Calu3 (cell line): ENCODE results near the gene KCMF1. TPM values are rescaled to one million over a fixed set of nuclear protein-coding genes. Genes with fewer than 3 reads are reported as not detected.

Source experiments
- Bru-seq: library from RNA; stranded (reverse); fragments of 400-500 nt; gene quantifications from one replicate; lab custom pipeline; 2021; lab: Mats Ljungman, UMichigan
- BruChase-seq, 2 experiments: library from RNA; stranded (reverse); fragments of 400-500 nt; gene quantifications; one replicate each; lab custom pipeline; 2021; lab: Mats Ljungman, UMichigan
- BruUV-seq: library from RNA; stranded (reverse); fragments of 400-500 nt; replicated peaks from 2 replicates; lab custom pipeline; 2021; lab: Mats Ljungman, UMichigan
- CTCF ChIA-PET: fragments of 300-600 bp; sonication (Branson Sonifier 250); formaldehyde crosslinking; loops from one replicate; lab custom pipeline; 2022; ENCODE audit warnings: antibody characterized with exemption; lab: Charles Lee
- DNase-seq: peaks from one replicate; pipeline ENCODE4 v3.0.0; 2022
- H3K27ac Mint-ChIP-seq: one replicate; pipeline ENCODE4 v1.8.0; 2022; ENCODE audit warnings: mixed read lengths; ENCODE audit not compliant: unreplicated experiment
- H3K27me3 Mint-ChIP-seq: one replicate; pipeline ENCODE4 v1.8.0; 2022; ENCODE audit warnings: mixed read lengths; ENCODE audit not compliant: unreplicated experiment
- H3K36me3 Mint-ChIP-seq: one replicate; pipeline ENCODE4 v1.8.0; 2022; ENCODE audit warnings: mild to moderate bottlenecking, moderate library complexity, mixed read lengths; ENCODE audit not compliant: insufficient read depth, unreplicated experiment
- H3K4me1 Mint-ChIP-seq: one replicate; pipeline ENCODE4 v1.8.0; 2022; ENCODE audit warnings: mild to moderate bottlenecking, low read depth, mixed read lengths; ENCODE audit not compliant: unreplicated experiment
- H3K4me3 Mint-ChIP-seq: one replicate; pipeline ENCODE4 v1.8.0; 2022; ENCODE audit warnings: mild to moderate bottlenecking, low read depth, moderate library complexity, mixed read lengths; ENCODE audit not compliant: unreplicated experiment
- H3K9me3 Mint-ChIP-seq: one replicate; pipeline ENCODE4 v1.8.0; 2022; ENCODE audit warnings: low read depth, mixed read lengths; ENCODE audit not compliant: unreplicated experiment
- intact Hi-C: fragments of 100-400 bp; cut with micrococcal nuclease; formaldehyde crosslinking; loops from one replicate; pipeline ENCODE4 v1.10.0; 2022; ENCODE audit not compliant: unreplicated experiment
- long read RNA-seq: library from polyadenylated mRNA; stranded (forward); transcript quantifications from one replicate; pipeline ENCODE4 v2.0.0, GENCODE V29; 2022
- total RNA-seq: library from RNA; stranded (reverse); gene quantifications from 2 replicates; pipeline ENCODE4 v1.2.3, GENCODE V29; 2022
- TF ChIP-seq, protein P1 (sequence below): fragments of 200-600 bp; IDR thresholded peaks from one replicate; pipeline ENCODE4 v1.8.0; 2022; ENCODE audit warnings: antibody characterized with exemption; ENCODE audit not compliant: unreplicated experiment

KCMF1 gene
- 68.0 and 69.8 TPM in 2 replicates for total RNA-seq
- Bru-seq, nascent RNA, result percentile 93 among the genes with signal in this experiment
- percentile 91 among the genes with signal in this experiment for BruChase-seq, experiment 1, labeled RNA remaining after a 6-hour chase
- percentile 88 among the genes with signal in this experiment for BruChase-seq, experiment 2, labeled RNA remaining after a 2-hour chase
- long read RNA-seq, full-length matches to known transcripts, result 40 of 54 reads
- long read RNA-seq, partial matches to known transcripts, result 9 of 54 reads
- long read RNA-seq, other reads (novel, unspliced or antisense), result 5 of 54 reads

DNA sequence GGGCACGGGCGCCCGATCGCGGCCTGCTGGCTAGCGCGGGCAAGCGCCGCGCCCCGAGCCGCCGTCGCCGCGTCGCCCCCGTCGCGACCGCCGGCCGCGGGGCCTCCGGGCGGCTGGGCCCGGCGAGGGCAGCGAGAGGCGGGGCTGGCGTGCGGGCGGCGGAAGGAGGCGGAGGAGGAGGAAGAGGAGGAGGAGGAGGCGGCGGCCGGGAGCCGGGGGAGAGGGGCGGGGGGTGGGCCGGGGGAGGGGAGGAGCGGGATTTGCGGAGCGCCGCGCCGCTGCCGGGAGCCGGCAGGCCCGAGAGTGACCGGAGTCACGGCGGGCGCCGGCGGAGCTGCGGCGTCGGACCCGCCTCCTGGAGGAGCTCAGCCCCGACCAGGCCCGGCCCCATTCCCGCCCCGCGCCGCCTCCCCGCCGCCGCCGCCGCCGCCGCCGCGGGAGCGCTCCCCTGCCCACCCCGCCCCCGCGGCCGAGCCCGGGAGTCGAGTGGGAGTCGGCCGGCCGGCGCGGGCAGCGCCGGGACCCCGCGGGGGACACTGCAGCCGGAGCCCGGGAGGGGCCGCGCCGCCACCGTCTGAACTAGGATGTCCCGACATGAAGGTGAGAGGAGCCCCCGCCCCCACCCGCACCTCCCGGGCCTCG is at the start of gene KCMF1:
Gene KCMF1 (plus strand): TSS at position 294 of the 642 bp plus-strand sequence. CDS start 291 bp downstream, at position 585.
- H3K9me3 Mint-ChIP-seq, result no peaks in the 10 kb centered on the region
- intact Hi-C loops, result no loop called here
- CTCF ChIA-PET, result interaction anchor here (1.0 to 3.2 kb wide), 2 partner anchors 12 to 31 kb away, joined by 6 to 25 read pairs; no protein-coding TSS in a partner anchor
- H3K27me3 Mint-ChIP-seq, result no peaks in the 10 kb centered on the region
- peaks cover 19% of the 10 kb centered on the region for H3K4me1 Mint-ChIP-seq
- BruUV-seq, result no TSS peak
- TF ChIP-seq, protein P1, sequence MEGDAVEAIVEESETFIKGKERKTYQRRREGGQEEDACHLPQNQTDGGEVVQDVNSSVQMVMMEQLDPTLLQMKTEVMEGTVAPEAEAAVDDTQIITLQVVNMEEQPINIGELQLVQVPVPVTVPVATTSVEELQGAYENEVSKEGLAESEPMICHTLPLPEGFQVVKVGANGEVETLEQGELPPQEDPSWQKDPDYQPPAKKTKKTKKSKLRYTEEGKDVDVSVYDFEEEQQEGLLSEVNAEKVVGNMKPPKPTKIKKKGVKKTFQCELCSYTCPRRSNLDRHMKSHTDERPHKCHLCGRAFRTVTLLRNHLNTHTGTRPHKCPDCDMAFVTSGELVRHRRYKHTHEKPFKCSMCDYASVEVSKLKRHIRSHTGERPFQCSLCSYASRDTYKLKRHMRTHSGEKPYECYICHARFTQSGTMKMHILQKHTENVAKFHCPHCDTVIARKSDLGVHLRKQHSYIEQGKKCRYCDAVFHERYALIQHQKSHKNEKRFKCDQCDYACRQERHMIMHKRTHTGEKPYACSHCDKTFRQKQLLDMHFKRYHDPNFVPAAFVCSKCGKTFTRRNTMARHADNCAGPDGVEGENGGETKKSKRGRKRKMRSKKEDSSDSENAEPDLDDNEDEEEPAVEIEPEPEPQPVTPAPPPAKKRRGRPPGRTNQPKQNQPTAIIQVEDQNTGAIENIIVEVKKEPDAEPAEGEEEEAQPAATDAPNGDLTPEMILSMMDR, result no peak
- H3K4me3 Mint-ChIP-seq, result peak within 1 kb of the TSS; percentile 71
- H3K36me3 Mint-ChIP-seq, result peaks cover 59% of the 10 kb centered on the region
- peak within 1 kb of the TSS; percentile 99 for H3K27ac Mint-ChIP-seq
- peak; percentile 84 for DNase-seq

DNA sequence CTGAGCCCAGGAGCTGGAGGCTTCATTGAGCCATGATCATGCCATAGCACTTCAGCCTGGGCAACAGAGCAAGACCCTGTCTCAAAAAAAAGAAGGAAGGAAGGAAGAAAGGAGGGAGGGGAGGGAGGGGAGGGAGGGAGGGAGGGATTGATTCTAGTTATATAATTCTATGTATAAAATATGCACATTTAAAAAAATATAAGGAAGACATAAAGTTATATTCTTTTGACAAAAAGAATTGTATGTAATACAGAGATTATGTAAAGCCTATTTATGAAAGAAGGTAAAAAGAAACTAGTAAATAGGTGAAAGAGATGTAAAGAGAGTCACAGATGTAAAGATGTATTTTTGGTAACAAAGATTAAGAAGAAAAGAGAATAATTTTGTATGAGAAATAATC is 48.0 kb upstream of the KCMF1 start:
- Mint-ChIP-seq H3K9me3 (no peaks in the 10 kb centered on the region), H3K36me3 (peaks cover 25% of the 10 kb centered on the region), H3K27me3 (no peaks in the 10 kb centered on the region), H3K27ac (no peak overlapping the region), H3K4me3 (no peak overlapping the region), H3K4me1 (peaks cover 53% of the 10 kb centered on the region)
- no peak for DNase-seq
- intact Hi-C loops, result no loop called here
- BruUV-seq, result no TSS peak
- TF ChIP-seq, protein P1, result no peak
- CTCF ChIA-PET, result no interaction called here

DNA sequence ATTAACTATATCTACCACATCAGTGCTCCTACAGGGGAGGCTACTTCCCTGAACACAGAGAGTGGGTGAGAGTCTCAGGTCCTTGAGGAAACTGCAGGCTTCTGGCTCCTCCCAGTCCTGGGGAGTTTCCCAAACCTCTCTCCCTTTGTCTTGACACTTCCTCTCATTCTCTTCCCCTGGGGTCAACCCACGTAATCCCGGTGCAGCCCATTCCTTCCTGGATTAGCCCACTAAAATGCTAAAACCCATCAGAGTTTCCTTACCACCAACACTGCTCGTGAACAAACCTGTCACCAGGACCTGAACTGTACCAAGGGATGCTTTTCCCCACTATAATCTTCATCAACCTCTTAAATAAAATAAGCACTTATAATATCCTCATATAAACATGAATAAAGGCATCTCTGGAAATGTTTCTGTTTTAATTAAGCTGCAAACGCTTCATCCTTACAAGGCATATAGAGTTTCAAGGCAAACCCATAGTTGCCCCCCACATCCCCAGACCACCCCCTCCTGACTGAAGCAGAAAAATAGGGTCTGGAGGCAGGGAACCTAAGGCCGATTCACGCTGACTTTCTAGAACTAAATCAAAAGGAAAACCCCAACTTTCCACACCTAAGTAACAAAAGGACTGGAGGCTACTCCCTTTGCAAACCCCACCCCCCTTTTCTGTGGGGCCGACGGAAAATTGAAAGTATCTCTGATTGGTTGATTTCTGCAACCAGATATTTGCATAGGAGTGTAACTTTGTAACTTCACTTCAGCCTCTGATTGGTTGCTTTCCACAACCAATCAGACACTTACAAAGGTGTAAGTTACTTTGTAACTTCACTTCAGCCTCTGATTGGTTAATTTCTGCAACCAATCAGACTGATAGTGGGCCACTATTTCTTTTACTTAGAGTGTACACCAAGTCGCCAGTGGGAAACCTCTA is 46.5 kb upstream of the KCMF1 start:
- H3K27me3 Mint-ChIP-seq, result no peaks in the 10 kb centered on the region
- H3K27ac Mint-ChIP-seq, result peak overlapping the region; percentile 56
- intact Hi-C loops, result loop anchor here (5.0 kb wide), 1 partner anchor 427 kb away; no protein-coding TSS in a partner anchor
- H3K4me3 Mint-ChIP-seq, result no peak overlapping the region
- DNase-seq, result peak; percentile 40
- TF ChIP-seq, protein P1, result no peak
- CTCF ChIA-PET, result interaction anchor here (0.7 to 2.2 kb wide), 4 partner anchors 18 to 398 kb away, joined by 3 to 26 read pairs (median 14); partner anchors contain the start of gene TMSB10
- no TSS peak for BruUV-seq
- no peaks in the 10 kb centered on the region for H3K9me3 Mint-ChIP-seq
- peaks cover 48% of the 10 kb centered on the region for H3K4me1 Mint-ChIP-seq
- peaks cover 25% of the 10 kb centered on the region for H3K36me3 Mint-ChIP-seq

DNA sequence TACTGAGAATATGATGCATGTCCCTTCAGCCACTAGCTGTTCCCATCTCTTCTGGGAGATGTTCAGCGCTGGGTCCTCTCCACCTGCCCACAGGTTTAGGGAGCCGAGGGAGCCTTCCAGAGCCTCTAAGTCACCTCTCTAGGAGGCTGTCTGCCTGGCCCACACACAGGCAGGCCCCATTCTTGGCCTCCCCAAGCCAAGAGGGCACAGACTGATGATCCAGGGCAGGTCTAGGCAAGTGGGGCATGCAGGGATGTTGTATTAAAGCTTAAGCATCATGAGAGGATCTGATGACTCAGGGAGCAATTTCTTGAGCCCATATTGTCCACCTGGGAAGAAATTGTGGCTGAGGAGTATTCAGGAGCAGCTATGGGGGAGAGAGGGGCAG is 45.6 kb upstream of the KCMF1 start:
- H3K4me1 Mint-ChIP-seq, result peaks cover 39% of the 10 kb centered on the region
- CTCF ChIA-PET, result interaction anchor here (0.6 to 2.2 kb wide), 24 partner anchors 8 to 436 kb away, joined by 3 to 36 read pairs (median 4); partner anchors contain the start of genes TMSB10 and TRABD2A
- H3K9me3 Mint-ChIP-seq, result no peaks in the 10 kb centered on the region
- no peak overlapping the region for H3K4me3 Mint-ChIP-seq
- TF ChIP-seq, protein P1, result no peak
- H3K27me3 Mint-ChIP-seq, result no peaks in the 10 kb centered on the region
- H3K27ac Mint-ChIP-seq, result no peak overlapping the region
- no peak for DNase-seq
- H3K36me3 Mint-ChIP-seq, result peaks cover 16% of the 10 kb centered on the region
- intact Hi-C loops, result loop anchor here (5.0 kb wide), 1 partner anchor 428 kb away; no protein-coding TSS in a partner anchor
- BruUV-seq, result no TSS peak
